ENCODE data around the gene PLA2G4E. TPM values are rescaled to one million over a fixed set of nuclear protein-coding genes. Genes with fewer than 3 reads are reported as not detected.

The PLA2G4E gene
- total and polyA plus RNA-seq, 2 of the 13 experiments (the other 11 are each of a cell fraction or from before 2014, with no cell fraction given) = not detected

GRCh38 chr15:41972253-41973242 is 48.3 kb downstream of the PLA2G4E start, which contains the start of gene EHD4 (continued):
- peak; percentile 43; the same call in 1 of the 2 replicates for TF ChIP-seq ZXDC (CRISPR knock-in tag; IDR thresholded peaks at IDR 0.05)
- TF ChIP-seq PAWR (CRISPR knock-in tag; IDR thresholded peaks at IDR 0.05; ENCODE audit: borderline replicate concordance) = no peak
- TF ChIP-seq HOXA7 (CRISPR knock-in tag; IDR thresholded peaks at IDR 0.05) = no peak
- no peak for TF ChIP-seq ZNF839 (CRISPR knock-in tag; IDR thresholded peaks at IDR 0.05; ENCODE audit: borderline replicate concordance)
- no peak for TF ChIP-seq KIAA2018 (CRISPR knock-in tag; IDR thresholded peaks at IDR 0.05; ENCODE audit: borderline replicate concordance)
- no peak for TF ChIP-seq TOE1 (CRISPR knock-in tag; IDR thresholded peaks at IDR 0.05)
- no peak for TF ChIP-seq ZNF7 (CRISPR knock-in tag; IDR thresholded peaks at IDR 0.05)
- no peak for TF ChIP-seq CCAR2 (optimal IDR thresholded peaks at IDR 0.05; ENCODE audit: low read depth, low read length)
- TF ChIP-seq SMYD3 (CRISPR knock-in tag; IDR thresholded peaks at IDR 0.05) = 0 out of 2 replicates have a peak, but pooled peaks have one; percentile 23
- TF ChIP-seq ZNF556 (CRISPR knock-in tag; IDR thresholded peaks at IDR 0.05; ENCODE audit: borderline replicate concordance) = peak; percentile 36; the same call in 1 of the 2 replicates
- TF ChIP-seq PRPF4 (IDR thresholded peaks at IDR 0.05; ENCODE audit: low read depth, low read length, poor library complexity, severe bottlenecking) = no peak
- TF ChIP-seq SATB2 (CRISPR knock-in tag; IDR thresholded peaks at IDR 0.05) = no peak
- TF ChIP-seq ZSCAN20 (CRISPR knock-in tag; IDR thresholded peaks at IDR 0.05; ENCODE audit: borderline replicate concordance) = no peak
- no peak for TF ChIP-seq ZNF703 (CRISPR knock-in tag; IDR thresholded peaks at IDR 0.05; ENCODE audit: borderline replicate concordance)
- no peak for TF ChIP-seq RNF219 (CRISPR knock-in tag; IDR thresholded peaks at IDR 0.05)

Data from HepG2 (cell line).